ENCODE results near the gene FAAP20.

Gene FAAP20, protein sequence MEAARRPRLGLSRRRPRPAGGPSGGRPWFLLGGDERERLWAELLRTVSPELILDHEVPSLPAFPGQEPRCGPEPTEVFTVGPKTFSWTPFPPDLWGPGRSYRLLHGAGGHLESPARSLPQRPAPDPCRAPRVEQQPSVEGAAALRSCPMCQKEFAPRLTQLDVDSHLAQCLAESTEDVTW

GRCh38 chr1:2194319-2194897 is at the start of gene FAAP20:
FAAP20 (minus strand) TSS chr1:2194772; CDS start chr1:2194749, 23 bp downstream.
- peak; percentile 74 for DNase-seq

- no peak for DNase-seq
These were observed 48.5 kb upstream of the FAAP20 start for GRCh38 chr1:2242814-2243725.

- no peak for DNase-seq
These were observed 47.2 kb upstream of the FAAP20 start for GRCh38 chr1:2241820-2242219.

GRCh38 chr1:2240270-2241156 is 45.9 kb upstream of the FAAP20 start:
- DNase-seq: no peak

DNA sequence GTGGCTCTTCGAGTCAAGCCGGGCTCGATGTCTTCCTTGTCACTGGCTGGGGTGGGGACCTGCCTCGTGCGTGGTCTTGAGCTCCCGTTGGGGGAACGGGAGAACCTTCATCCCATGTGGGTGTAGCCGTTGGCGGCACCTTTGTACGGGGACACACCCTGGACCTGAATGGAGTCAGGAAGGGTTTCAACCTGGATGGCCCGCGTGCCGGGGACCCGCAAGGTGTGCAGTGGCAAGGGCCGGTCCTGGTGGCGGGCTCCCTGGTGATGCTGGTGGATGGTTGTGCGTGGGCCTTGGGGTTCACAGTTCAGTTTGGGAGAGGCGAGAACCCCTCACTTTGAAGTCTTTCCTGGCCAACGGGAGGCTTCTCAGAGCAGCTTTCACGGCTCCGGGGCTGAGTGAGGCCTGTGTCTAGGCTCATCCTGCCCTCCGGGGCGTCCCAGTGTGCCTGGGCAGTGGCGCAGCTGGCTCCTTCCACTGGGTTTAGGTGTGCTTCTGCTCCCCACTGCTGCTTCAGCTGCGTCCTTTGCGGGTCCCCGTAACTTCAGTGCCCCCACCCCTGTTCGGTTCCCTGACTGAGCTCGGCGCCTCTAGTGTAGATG is 44.9 kb upstream of the FAAP20 start:
- DNase-seq: no peak

GRCh38 chr1:2239013-2239370 is 44.4 kb upstream of the FAAP20 start:
- no peak for DNase-seq

DNA sequence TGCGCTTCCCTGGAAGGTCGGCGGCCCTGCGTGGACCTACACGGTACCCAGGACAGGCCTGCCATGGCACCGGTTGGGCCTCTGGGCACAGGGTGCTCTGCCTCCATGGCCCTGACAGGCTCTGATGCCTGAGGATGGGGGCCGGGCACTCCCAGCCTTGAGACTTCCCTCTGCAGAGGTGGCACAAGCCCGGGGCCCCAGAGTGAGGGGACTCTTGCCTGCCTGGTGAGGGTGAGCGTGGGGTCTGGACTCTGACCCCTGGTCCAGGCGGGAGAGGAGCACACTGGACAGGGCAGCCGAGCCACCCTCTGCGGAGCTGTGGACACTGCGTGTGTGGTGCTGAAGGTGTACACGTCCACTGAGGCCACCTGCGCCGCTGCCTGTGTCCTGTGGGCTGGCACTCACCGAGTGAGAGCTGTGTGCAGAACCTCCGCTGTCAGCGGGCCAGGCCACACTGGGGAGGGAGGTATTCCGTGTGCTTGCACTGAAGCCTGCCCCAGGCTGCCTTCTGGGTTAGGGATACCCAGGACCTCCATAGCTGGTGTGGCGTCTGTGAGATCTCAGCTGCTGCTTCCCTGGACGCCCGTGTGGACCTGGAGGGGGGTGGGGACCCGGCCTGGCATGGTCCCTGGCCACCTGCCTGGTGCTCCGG is 43.9 kb upstream of the FAAP20 start:
- DNase-seq: no peak

GRCh38 chr1:2237773-2238172 is 43.2 kb upstream of the FAAP20 start:
- no peak for DNase-seq

- no peak for DNase-seq
These were observed 42.4 kb upstream of the FAAP20 start for GRCh38 chr1:2236695-2237677.

DNA sequence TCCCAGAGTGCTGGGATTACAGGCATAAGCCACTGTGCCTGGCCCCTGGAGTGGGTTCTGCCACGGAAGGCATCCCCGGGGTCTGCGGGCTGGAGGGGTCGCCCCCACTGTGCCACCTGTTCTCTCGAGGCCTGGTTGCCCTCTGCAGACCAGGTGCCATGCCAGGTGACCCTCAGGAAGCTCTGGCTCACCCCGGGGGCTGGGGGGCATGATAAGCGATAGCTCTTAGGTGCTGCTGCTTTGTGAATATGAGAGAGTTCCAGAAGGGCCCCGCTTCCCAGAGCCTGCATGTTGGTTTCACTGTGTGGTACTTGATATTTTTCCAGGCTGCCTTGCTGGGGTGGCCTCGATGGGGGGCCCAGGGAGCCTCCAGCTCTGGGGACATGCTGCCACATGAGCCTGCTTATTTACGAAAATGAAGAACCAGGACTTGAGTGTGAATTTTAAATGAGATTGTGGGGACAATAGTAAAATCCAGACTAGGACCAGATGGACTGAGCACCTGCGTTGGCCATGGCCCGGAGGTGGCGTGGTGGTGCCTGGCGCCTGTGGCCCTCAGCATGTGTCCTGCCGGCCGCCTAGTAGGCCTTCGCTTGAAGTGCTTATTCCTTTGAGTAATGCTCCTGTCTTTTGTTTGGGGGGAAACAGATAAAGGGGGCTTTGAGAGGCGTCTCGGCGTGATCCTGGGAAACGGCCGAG is 40.9 kb upstream of the FAAP20 start:
- DNase-seq: no peak

GRCh38 chr1:2234762-2235113 is 40.2 kb upstream of the FAAP20 start:
- DNase-seq: no peak

DNA sequence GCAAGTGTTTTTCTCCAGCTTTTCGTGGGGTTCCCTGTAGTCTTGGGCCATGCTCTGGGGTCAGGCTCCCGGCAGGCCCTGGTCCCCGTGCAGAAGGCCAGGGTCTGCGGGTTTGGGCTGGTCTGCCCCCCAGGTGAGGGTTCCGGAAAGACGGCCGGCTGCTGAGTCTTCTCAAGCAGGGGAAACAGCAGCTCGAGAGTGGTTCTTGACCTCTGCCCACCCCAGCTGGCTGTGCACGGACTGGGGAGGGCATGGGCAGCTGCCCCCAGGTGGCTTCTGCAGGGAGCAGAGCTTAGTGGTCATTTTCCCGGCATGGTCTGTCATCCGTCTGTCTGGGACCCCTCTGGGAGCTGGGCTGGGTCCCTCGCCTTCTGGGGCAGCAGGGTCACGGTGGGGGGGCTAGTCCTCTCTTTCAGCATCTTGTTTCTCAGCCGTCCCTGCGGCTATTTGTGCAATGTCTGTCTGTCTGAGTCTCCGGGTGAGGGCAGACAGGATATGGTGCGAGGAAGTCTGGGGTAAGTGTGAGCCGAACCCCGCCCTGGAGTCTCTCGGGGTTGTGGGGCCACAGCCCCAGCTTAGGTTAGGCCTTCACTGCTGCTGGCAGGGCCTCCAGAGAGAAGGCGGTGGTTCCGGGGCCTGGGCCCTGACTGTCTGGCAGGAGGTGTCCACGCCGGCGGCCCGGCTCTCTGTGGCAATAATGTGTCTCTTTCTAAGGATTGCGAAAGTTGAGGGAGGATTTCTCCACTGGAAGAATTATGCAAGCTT is 39.6 kb upstream of the FAAP20 start:
- peak; percentile 87 for DNase-seq

GRCh38 chr1:2233468-2233867 is 38.9 kb upstream of the FAAP20 start:
- DNase-seq: no peak

DNA sequence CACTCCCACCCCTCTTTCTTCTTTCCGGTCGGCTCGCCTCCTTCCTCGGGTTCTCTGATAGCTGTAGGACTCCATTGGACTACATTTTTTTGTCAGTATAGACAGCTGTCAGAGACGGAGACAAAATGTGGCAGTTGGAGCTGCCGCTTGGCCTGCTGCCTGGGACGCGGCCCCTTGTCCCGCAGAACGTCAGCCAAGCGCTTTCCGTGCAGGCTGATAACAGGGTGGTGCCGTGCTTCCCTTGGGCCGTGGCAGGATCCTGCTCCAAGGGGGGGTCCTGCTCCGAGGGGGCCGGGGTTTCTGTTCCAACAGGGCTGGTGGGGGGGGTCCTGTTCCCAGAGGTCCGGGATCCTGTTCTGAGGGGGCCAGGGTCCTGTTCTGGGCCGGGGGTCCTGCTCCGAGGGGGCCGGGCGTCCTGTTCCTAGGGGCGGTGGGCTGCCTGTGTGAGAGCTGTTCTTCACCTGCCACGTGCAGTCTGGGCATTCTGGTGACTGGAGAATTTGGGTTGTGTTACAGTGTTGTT is 38.4 kb upstream of the FAAP20 start:
- DNase-seq: no peak

- DNase-seq: no peak
These were observed 37.8 kb upstream of the FAAP20 start for GRCh38 chr1:2232255-2232915.

GRCh38 chr1:2231532-2232254 is 37.1 kb upstream of the FAAP20 start:
- peak; percentile 83 for DNase-seq

DNA sequence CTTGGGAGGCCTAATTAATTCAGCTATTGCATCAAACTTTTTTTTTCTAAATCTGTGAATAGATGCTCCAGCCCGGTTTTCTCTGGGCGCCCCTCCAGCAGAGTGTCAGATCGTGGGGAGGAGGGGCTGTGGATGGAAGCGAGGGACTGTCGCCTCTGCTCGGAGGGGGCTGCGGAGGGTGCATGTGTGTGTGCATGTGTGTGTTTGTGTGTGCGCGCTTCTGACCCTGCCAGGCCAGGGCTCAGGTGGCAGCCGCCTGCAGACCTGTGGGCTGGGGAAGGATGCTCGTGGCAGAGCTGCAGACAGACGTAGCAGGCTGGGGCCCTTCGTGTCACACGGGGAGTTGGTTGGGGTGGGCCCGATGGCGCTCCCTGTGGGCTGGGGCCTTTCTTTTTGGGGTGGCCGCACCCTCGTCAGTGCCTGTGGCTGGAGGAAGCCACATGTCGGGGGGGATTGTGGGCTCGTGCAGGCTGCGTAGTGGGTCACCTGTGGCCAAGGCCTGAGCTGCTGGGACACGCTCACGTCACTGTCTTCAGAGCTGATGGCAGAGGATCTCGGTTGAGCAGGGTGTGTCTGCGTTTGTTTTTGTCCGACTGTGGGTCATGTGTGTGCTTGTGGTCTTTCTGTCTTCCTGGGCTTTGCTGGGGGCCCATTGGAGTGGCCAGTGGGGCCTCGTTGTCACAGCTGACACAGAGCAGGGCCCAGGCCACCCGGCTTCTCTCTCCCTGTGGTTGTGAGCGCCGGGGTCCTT is 36.4 kb upstream of the FAAP20 start:
- no peak for DNase-seq

All from fibroblast of skin of right quadriceps (primary cell).